ENCODE results near the gene PHGDH.

GRCh38 chr1:119783354-119784185, 71.8 kb downstream of the PHGDH start:
- no peak for TF ChIP-seq POLR2AphosphoS5 (IDR thresholded peaks at IDR 0.05; ENCODE audit: borderline replicate concordance, low read depth, low read length)
- no peak for TF ChIP-seq EZH2 (IDR thresholded peaks at IDR 0.05)
- TF ChIP-seq FOXP2 (optimal IDR thresholded peaks at IDR 0.05; ENCODE audit: control extremely low read depth, extremely low read length, insufficient read depth), result no peak
